CD4-positive, alpha-beta T cell treated with Interleukin-4 for 4 hours (primary cell): ENCODE measurements around the gene ACACA.

ENCODE experiments used
- DNase-seq: peaks from one replicate; pipeline ENCODE4 v3.0.0-alpha.2; 2020

The ACACA gene

DNA sequence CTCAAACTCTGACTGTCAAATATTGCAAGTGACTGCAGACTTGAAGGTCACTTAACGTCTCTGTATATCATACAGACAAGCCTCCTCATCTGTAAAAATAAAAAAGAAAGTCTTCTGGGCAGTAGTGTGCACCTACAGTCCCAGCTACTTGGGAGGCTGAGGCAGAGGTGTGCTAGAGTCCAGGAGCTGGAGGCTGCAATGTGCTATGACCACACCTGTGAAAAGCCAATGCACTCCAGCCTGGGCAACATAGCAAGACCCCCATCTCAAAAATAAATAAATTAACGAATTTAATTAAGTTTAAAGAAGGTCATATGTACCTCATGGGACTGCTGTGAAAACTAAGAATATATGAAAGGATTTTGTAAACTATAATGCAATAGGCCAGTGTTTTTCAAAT, 65.8 kb downstream of the ACACA start:
- no peak for DNase-seq

- DNase-seq: no peak
These were observed 67.3 kb downstream of the ACACA start for GRCh38 chr17:37339321-37339720.

DNA sequence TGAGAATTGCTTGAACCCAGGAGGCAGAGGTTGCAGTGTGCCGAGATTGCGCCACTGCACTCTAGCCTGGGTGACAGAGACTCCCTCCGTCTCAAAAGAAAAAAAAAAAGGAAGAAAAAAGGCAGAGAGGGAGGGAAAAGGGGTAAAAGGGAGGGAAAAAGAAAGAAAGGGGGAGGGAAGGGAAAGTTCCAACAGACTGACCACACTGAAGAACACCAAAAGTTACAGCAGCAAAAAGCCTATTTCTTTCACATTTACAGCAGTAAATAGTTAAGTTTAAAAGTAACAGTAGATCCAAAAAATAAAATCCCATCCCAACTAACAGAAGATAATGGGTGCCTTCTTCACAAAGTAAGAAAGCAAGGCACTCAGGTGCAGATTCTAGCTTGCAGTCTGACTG, 67.8 kb downstream of the ACACA start:
- DNase-seq: no peak

- DNase-seq: no peak
These were observed 79.1 kb downstream of the ACACA start for GRCh38 chr17:37327341-37328090.

DNA sequence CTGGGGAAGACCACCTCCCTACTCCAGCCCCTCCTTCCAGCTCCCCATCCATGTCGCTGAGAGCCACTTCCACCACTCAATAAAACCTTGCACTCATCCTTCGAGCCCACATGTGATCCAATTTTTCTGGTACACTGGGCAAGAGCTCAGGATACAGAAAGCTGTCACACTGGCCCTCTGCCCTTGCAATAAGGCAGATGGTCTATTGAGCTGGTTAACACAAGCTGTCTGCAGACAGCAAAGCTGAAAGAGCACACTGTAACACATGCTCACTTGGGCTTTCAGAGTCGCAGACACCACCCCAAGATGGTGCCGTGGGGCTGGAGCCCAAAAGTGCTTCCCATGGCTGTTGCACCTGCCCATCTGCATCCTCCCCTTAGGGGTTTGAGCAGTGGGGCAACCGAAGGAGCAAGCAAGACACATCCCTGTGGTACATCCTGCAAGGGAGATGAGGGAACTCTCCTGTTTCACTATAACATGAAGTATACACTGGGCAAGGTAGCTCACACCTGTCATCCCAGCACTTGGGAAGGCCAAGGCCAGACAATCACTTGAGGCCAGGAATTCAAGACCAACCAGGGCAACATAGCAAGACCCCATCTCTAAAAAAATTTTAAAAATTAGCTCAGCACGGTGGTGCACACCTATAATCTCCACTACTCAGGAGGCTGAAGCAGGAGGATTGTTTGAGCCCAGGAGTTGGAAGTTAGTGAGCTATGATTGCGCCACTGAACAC, 83.6 kb downstream of the ACACA start:
- no peak for DNase-seq

DNA sequence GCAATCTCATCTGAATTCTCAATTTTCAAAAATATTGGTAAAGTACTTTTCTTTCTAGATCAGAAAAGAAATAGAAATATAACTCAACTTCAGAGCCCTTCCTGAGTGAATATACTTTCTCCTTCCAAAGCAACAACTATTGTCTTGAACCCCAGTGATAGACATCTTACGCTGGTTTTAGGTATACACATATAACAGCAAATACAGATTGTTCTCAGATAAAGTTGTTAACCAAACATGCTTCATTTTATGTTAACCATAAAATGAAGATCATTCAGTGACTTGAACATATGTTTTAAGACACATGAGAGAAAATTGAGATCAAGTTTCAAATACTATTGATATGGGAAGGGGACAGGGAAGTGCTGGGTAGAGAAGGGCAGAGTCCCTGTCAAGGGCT, 84.5 kb downstream of the ACACA start:
- DNase-seq: no peak

DNA sequence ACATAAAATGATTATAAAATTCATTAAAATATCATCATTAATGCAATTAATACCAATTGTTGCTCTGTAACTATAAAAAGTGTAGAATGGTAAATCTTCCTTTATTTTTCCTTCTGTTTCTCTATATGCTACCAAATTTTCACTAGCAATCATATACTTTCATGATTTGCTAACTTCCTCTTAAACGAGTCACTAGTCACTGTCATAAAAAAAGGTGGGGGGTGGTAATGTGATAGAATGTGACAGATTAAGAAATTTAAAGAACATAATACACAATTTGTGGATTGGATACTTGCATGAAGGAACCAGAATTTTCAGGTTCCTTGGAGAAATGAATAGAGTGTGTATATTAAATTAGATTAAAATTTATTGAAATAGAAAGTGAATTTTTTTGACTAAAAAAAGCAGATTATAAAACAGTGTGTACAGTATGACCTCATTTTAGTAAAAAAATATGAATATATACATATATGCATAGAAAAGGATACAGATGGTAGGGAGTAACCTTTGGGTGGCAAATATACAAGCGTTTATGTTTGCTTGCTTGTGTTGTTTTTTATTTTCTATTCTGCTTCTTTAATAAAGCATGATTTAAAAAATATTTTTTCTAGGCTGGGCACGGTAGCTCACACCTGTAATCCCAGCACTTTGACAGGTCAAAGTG, 87.6 kb downstream of the ACACA start:
- DNase-seq: no peak

- DNase-seq: no peak
These were observed 88.8 kb downstream of the ACACA start for GRCh38 chr17:37317867-37318266.

GRCh38 chr17:37315601-37316000, 91.0 kb downstream of the ACACA start:
- DNase-seq: no peak

- no peak for DNase-seq
These were observed 94.3 kb downstream of the ACACA start for GRCh38 chr17:37312137-37312923.

GRCh38 chr17:37310940-37311339, 95.7 kb downstream of the ACACA start:
- no peak for DNase-seq

DNA sequence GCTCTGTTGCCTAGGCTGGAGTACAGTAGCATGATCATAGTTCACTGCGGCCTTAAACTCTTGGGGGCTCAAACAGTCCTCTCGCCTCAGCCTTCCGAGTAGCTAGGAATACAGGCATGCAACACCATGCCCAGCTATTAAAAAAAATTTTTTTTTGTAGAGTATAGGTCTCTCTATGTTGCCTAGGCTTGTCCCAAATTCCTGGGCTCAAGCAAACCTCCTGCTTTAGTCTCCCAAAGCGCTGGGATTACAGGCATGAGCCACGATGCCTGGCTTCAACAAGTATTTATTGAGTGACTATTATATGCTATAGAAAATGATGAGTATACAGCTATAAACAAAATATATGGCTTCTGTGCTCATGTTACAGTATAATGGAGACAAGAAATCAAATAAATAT, 97.6 kb downstream of the ACACA start:
- no peak for DNase-seq

DNA sequence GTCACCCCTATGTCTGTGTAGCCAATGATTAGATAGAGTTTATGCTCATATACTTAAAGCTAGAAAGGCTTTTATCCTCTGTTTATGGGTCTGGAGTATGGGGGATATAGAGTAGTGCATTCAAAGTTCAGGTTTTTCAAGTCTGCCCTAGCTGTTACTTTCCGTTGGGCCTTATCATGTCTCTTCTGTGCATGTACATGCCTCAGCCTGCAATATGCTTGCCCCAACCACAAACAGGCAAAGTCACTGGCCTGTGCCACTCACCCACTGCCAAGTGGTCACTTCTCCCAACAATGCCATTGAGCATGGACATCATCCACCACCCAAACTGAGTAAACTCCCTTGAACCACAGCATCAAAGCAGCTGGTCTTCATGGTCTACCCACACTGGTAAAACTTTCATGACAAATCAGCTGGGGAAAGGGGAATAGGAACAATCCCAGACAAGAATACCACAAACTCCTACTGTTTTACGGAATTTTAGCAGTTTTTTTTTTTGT, 101.2 kb downstream of the ACACA start:
- DNase-seq: no peak

DNA sequence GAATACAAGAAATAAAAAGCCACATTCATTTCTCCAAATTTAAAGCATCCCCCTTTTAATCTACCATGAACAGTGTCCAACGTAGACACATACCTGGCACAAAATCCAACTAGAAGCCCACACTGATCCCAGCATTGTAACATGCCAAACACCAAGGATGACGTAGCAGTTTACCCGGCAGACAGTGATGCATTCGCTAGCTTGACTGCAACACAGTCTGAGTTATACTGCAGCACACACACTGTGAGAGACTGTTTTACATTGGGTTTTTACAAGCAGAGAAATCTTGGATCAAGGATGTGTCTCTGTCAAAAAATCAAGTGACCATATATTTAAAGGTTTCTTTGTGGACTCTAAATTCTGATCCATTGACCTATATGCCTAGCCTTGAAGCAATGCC, 105.3 kb downstream of the ACACA start:
- no peak for DNase-seq

DNA sequence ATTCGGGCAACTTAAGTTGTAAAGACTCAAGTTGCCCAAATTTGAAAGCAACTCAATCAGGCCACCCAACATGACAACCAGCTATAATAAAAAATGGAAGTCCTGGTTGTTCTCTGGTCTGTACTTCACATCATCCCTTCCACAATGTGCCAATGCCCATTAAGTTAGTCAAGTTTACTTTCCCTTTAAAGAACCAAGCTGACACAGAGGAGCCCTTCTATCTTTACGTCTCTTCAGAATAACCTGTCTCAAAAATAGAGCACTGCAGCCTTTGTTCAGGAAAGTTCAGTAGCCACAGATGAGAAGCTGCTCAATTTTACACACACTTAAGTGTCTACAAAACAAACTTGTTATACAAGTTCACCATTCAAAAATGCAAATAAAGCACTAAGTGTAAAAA, 106.0 kb downstream of the ACACA start:
- no peak for DNase-seq

GRCh38 chr17:37299257-37299980, 107.2 kb downstream of the ACACA start:
- no peak for DNase-seq

DNA sequence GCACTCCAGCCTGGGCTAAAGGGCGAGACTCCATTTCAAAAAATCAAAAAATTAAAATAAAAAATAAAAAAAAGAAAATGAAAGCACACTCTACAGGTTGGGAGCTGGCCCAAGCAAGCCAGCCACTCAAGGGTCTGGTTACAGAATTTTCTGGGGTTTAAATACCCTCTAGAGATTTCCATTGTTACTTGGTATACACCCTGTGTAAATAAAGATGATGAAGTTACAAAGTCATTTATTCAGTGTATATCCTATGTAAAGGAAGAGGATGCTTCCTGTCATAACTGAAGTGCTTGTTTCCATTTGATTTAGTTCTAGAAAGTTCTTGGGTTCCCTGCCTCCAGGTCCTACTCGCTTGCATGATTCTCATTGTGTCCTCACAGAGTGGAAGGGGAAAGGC, 110.7 kb downstream of the ACACA start:
- no peak for DNase-seq

GRCh38 chr17:37294888-37295287, 111.7 kb downstream of the ACACA start:
- no peak for DNase-seq

DNA sequence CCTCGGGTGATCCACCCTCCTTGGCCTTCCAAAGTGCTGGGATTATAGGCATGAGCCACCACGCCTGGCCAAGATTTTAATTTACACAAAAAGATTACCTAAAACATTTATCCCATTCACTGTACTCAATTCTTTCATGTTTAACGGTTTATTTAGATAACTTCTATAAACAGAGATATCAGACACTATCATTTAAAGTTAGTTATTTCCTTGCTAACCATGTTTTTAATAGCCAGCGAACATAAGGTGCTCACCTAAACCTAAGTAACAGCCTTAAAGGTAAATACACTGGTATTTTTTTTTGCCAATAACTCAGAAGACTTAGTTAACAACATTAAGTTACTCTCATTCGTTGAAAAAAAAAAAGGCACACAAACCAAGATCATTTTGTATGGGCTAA, 112.9 kb downstream of the ACACA start:
- DNase-seq: no peak

- no peak for DNase-seq
These were observed 114.1 kb downstream of the ACACA start for GRCh38 chr17:37292429-37293139.

DNA sequence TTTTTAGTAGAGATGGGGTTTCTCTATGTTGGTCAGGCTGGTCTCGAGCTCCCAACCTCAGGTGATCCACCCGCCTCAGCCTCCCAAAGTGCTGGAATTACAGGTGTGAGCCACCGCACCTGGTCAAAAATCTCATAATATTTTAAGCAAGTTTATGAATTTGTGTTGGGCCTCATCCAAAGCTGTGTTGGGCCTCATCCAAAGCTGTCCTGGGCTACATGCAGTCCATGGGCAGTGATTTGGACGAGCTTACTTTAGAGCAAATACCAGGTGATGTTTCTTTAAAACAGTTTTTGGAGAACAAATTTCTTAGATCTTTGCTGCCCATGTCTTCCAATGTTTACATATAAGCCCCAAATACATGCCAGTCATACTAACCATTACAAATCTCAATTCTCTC, 115.3 kb downstream of the ACACA start:
- DNase-seq: no peak

DNA sequence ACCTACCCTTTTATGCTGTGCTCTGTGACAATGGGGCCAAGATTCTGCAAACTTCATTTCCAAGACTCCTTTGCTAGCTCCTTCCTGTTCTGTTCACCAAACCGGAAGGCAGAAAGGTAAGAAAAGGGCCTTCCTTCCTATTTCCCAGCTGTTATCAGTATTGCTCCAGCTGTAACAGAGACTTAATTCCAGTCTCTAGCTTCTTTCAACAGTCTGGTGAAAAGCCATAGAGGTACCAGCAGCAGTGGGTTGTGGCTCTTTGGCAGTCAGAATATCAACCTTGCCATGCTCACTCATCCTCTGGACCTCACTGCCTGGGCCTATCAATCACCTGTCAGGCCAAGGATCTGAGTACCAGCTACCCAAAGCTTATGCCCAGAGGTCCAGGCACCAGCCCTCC, 120.2 kb downstream of the ACACA start:
- no peak for DNase-seq
